Progenitor cell of endocrine pancreas (in vitro differentiated cells): ENCODE measurements around the gene BLID. TPM values are rescaled to one million over a fixed set of nuclear protein-coding genes. Genes with fewer than 3 reads are reported as not detected.

ENCODE experiments used
- DNase-seq: peaks from one replicate; pipeline ENCODE4 v3.0.0; 2021; ENCODE audit warnings: low spot score; ENCODE audit not compliant: unreplicated experiment
- H3K27ac Mint-ChIP-seq: 2 replicates; pipeline ENCODE4 v1.8.0; 2021; ENCODE audit warnings: mild to moderate bottlenecking, moderate library complexity, mixed read lengths
- H3K27me3 Mint-ChIP-seq: 2 replicates; pipeline ENCODE4 v1.8.0; 2021; ENCODE audit warnings: mixed read lengths
- H3K36me3 Mint-ChIP-seq: 2 replicates; pipeline ENCODE4 v1.8.0; 2022; ENCODE audit warnings: mixed read lengths; ENCODE audit not compliant: insufficient read depth
- H3K4me1 Mint-ChIP-seq: 2 replicates; pipeline ENCODE4 v1.8.0; 2021; ENCODE audit warnings: low read depth, mixed read lengths
- H3K4me3 Mint-ChIP-seq: 2 replicates; pipeline ENCODE4 v1.8.0; 2021; ENCODE audit warnings: low read depth, mild to moderate bottlenecking, moderate library complexity, mixed read lengths
- H3K9me3 Mint-ChIP-seq: 2 replicates; pipeline ENCODE4 v1.8.0; 2021; ENCODE audit warnings: low read depth, mixed read lengths
- CTCF ChIP-seq: fragments of 200-600 bp; sonication (generic); IDR thresholded peaks from one replicate; pipeline ENCODE4 v1.5.0; 2021; ENCODE audit warnings: antibody characterized with exemption, mild to moderate bottlenecking; ENCODE audit not compliant: unreplicated experiment
- total RNA-seq: library from RNA; stranded (reverse); gene quantifications from 2 replicates; pipeline ENCODE4 v1.2.1, GENCODE V29; 2021

BLID gene
- total RNA-seq, 1 donor from 2014 or later: not detected

- Mint-ChIP-seq H3K27ac (no peak overlapping the region), H3K4me3 (no peak overlapping the region), H3K27me3 (no peaks in the 10 kb centered on the region), H3K9me3 (peaks cover 2% of the 10 kb centered on the region), H3K36me3 (no peaks in the 10 kb centered on the region), H3K4me1 (peaks cover 5% of the 10 kb centered on the region)
- no peak for DNase-seq
- TF ChIP-seq CTCF: no peak
These were observed 576 bp upstream of the BLID start for GRCh38 chr11:122116591-122116990.

GRCh38 chr11:122114976-122115375, 1.0 kb downstream of the BLID start:
- no peak for DNase-seq
- Mint-ChIP-seq H3K4me3 (no peak overlapping the region), H3K27me3 (no peaks in the 10 kb centered on the region), H3K36me3 (no peaks in the 10 kb centered on the region), H3K27ac (no peak overlapping the region), H3K4me1 (peaks cover 5% of the 10 kb centered on the region), H3K9me3 (no peaks in the 10 kb centered on the region)
- no peak for TF ChIP-seq CTCF

- no peaks in the 10 kb centered on the region for H3K36me3 Mint-ChIP-seq
- peaks cover 5% of the 10 kb centered on the region for H3K4me1 Mint-ChIP-seq
- H3K4me3 Mint-ChIP-seq: no peak overlapping the region
- DNase-seq: no peak
- no peaks in the 10 kb centered on the region for H3K9me3 Mint-ChIP-seq
- H3K27ac Mint-ChIP-seq: no peak overlapping the region
- H3K27me3 Mint-ChIP-seq: no peaks in the 10 kb centered on the region
- TF ChIP-seq CTCF: no peak
These were observed 1.9 kb downstream of the BLID start for GRCh38 chr11:122113836-122114825.

- Mint-ChIP-seq H3K27me3 (no peaks in the 10 kb centered on the region), H3K36me3 (no peaks in the 10 kb centered on the region), H3K4me1 (peaks cover 5% of the 10 kb centered on the region), H3K4me3 (no peak overlapping the region), H3K9me3 (no peaks in the 10 kb centered on the region), H3K27ac (no peak overlapping the region)
- no peak for DNase-seq
- no peak for TF ChIP-seq CTCF
These were observed 3.3 kb downstream of the BLID start for GRCh38 chr11:122112470-122113365.

- Mint-ChIP-seq H3K27ac (no peak overlapping the region), H3K36me3 (no peaks in the 10 kb centered on the region), H3K4me1 (peaks cover 5% of the 10 kb centered on the region), H3K27me3 (peaks cover 9% of the 10 kb centered on the region), H3K4me3 (no peak overlapping the region), H3K9me3 (no peaks in the 10 kb centered on the region)
- no peak for DNase-seq
- no peak for TF ChIP-seq CTCF
These were observed 6.1 kb downstream of the BLID start for GRCh38 chr11:122109932-122110331.
